Choroid plexus epithelial cell (primary cell): ENCODE data around the gene PDE6B.

Source experiments
- DNase-seq: peaks from one replicate; pipeline ENCODE4 v3.0.0-alpha.2; 2010; ENCODE audit warnings: low read depth
- H3K4me3 ChIP-seq: 2 replicates; pipeline ENCODE4 v1.5.1; 2011; ENCODE audit warnings: low read depth, mild to moderate bottlenecking, control low read depth, low read length, moderate library complexity
- TF ChIP-seq, protein P1 (sequence below): conservative IDR thresholded peaks from 2 replicates; pipeline ENCODE4 v1.5.1; 2011; ENCODE audit warnings: low read depth, mild to moderate bottlenecking, control low read depth, inconsistent platforms, low read length, moderate library complexity

Gene PDE6B

DNA sequence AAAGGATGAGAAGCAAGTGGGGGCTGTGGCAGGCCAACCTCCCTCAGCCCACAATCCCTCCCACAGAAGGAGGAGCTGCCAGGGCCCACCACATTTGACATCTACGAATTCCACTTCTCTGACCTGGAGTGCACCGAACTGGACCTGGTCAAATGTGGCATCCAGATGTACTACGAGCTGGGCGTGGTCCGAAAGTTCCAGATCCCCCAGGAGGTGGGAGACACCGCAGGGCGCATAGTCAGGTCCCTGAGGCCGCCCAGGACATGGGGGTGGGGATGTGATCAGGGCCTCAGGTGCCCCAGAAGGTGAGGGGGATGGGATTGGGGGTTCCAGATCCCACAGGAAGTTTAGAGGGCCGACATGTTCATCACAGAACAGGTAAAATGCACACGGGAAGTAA lies 35.0 kb downstream of the PDE6B start:
- no peak for DNase-seq
- TF ChIP-seq, protein P1, sequence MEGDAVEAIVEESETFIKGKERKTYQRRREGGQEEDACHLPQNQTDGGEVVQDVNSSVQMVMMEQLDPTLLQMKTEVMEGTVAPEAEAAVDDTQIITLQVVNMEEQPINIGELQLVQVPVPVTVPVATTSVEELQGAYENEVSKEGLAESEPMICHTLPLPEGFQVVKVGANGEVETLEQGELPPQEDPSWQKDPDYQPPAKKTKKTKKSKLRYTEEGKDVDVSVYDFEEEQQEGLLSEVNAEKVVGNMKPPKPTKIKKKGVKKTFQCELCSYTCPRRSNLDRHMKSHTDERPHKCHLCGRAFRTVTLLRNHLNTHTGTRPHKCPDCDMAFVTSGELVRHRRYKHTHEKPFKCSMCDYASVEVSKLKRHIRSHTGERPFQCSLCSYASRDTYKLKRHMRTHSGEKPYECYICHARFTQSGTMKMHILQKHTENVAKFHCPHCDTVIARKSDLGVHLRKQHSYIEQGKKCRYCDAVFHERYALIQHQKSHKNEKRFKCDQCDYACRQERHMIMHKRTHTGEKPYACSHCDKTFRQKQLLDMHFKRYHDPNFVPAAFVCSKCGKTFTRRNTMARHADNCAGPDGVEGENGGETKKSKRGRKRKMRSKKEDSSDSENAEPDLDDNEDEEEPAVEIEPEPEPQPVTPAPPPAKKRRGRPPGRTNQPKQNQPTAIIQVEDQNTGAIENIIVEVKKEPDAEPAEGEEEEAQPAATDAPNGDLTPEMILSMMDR = no peak
- H3K4me3 ChIP-seq = no peak overlapping the region

DNA sequence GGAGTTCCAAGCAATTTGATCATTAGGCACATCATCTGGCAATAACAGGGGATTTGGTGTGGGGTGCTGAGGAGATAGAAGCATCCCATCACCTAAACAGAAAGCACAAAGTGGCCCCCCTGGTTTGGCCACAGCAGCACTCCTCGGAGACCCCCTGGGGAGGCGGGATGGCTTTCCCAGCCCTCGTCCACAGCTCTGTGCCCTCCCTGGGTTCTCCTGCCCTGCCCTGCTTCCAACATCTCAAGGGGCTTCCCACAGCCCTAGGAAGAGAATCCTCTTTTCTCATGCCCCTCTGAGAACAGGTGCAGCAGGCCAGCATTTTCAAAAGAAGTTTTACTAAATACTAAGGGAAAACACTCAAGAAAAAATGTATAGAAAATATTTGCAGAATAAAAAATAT lies 35.9 kb downstream of the PDE6B start:
- TF ChIP-seq, protein P1 = no peak
- H3K4me3 ChIP-seq = no peak overlapping the region
- DNase-seq = no peak

DNA sequence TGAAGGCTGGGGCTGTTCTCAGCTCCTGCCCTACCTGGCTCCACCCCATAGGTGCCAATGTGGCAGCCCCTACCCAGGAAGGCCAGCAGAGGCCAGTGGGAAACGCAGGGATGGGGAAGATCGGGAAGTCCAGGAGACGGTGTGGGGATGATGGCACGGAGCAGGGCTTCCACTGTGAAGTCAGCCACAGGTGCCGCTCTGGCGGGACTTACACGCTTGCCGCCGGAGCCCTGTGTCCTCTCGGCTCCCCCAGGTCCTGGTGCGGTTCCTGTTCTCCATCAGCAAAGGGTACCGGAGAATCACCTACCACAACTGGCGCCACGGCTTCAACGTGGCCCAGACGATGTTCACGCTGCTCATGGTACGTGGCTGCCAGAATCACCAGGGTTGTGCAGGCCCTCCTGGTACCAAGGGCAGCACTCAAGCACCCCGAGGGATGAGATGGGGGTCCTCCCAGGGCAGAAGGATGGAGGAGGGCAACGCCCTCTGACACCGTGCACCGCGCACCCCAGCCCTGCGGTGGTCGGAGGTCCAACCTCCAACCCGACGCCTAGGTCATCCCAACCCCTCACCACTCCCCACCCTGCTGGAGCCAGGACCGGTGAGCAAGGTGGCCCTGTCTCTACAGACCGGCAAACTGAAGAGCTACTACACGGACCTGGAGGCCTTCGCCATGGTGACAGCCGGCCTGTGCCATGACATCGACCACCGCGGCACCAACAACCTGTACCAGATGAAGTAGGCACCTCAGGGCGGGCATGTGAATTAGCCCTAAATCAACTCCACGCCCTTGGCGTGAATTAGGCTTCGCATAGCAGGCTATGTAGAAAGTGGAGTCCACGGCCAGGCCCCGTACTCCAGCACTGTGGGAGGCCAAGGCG lies 36.7 kb downstream of the PDE6B start:
- TF ChIP-seq, protein P1 = no peak
- DNase-seq = no peak
- no peak overlapping the region for H3K4me3 ChIP-seq

DNA sequence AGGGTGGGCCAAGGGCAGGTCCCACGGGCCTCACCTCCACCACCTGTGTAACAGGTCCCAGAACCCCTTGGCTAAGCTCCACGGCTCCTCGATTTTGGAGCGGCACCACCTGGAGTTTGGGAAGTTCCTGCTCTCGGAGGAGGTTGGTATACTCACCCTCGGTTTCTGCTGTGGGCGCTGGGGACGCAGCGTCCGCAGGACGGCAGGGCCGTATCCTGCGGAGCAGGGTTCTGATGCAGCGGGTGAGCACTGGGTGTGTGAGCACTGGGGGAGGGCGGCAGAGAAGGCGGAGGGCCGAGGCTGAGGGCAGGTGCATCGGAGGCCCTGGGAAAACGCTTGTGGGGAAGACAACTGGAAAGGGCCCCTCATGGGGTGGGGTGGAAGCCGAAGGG lies 37.7 kb downstream of the PDE6B start:
- TF ChIP-seq, protein P1 = no peak
- peak overlapping the region; percentile 51 for H3K4me3 ChIP-seq
- DNase-seq = no peak

DNA sequence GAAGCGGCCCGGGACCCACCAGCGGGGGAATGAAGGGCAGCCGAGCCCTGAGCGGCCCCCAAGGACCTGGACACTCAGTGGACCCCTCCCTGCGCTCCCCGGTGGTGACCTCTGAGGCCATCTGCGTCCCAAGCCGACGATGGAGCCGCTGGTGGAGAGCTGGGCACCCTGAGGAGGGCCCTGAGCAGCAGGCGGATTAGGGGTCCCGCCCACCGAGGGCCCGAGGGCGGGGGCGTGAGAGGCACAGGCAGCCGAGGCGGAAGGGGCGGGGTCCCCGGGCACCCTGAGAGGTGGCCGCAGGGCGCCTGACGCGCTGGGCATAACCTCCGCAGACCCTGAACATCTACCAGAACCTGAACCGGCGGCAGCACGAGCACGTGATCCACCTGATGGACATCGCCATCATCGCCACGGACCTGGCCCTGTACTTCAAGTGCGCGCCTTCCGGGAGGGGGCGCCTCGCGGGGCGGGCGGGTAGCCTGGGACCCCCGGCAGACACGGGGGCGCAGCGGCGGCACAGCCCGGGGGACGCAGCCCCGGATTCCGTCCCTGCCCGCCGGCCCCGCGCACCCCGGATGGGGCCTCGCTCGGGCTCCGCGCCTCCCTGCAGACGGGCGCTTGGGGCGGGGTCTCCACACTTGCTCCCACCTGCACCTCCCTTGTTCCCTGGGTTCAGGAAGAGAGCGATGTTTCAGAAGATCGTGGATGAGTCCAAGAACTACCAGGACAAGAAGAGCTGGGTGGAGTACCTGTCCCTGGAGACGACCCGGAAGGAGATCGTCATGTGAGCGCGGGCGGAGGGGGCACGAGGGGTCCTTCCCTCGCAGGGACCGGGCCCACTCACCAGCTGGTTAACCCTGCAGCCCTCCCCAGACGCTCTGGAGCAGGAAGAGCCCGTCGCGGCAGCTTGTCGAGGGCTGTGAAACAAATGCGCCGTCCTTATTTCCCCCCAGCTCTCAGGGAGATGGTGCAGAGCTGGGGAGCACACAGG lies 38.4 kb downstream of the PDE6B start:
- TF ChIP-seq, protein P1 = no peak
- no peak for DNase-seq
- peak overlapping the region; percentile 51 for H3K4me3 ChIP-seq

DNA sequence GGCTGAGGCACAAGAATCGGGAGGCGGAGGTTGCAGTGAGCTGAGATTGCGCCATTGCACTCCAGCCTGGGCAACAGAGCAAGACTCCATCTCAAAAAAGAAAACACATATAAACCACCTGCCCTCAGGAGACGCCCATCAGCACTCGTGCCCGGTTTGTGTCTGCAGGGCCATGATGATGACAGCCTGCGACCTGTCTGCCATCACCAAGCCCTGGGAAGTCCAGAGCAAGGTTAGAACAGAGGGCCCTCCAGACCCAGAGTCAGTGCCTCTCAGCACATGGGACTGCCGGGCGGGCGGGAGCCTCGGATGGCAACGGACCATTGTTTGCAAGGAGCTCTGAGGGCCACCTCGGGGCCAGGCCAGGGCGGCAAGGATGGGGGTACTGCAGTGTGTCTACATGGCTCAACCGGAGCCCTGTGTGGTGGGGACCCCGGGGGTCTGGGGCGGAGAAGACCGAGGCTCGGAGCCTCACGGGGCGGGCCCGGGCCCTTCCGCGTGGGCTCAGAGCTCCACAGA lies 39.4 kb downstream of the PDE6B start:
- H3K4me3 ChIP-seq = no peak overlapping the region
- no peak for DNase-seq

More for the DNA sequence above, 39.4 kb downstream of the PDE6B start:
- TF ChIP-seq, protein P1 = no peak
